HL-60/S4 (cell line): ENCODE data around the gene KCNC1.

Source experiments
- in situ Hi-C: fragments of 300-500 bp; cut with MboI; formaldehyde crosslinking; loops from 2 replicates; pipeline ENCODE4 v1.14.3; 2022; ENCODE audit warnings: low sequenced_read_pairs

KCNC1 gene

DNA sequence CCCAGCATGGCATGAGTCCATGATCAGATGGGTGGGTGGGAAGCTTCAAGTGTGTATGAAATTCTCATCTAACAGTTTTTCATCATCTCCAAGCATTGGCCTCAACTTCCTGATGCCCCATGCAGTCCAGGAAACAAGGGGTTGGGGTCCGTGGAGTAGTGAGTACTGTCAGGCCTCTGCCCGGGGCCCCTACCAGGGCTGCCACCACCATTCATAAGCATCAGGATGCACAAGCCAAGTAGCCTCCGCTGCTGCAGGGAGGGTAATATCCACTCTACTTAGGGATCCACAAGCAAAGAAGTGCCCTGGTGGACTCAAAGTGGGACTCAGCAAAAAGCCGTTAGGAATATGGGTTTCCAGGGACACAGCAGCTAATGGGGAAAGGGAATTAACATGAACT lies 49.3 kb downstream of the KCNC1 start:
- in situ Hi-C loops = no loop called here

DNA sequence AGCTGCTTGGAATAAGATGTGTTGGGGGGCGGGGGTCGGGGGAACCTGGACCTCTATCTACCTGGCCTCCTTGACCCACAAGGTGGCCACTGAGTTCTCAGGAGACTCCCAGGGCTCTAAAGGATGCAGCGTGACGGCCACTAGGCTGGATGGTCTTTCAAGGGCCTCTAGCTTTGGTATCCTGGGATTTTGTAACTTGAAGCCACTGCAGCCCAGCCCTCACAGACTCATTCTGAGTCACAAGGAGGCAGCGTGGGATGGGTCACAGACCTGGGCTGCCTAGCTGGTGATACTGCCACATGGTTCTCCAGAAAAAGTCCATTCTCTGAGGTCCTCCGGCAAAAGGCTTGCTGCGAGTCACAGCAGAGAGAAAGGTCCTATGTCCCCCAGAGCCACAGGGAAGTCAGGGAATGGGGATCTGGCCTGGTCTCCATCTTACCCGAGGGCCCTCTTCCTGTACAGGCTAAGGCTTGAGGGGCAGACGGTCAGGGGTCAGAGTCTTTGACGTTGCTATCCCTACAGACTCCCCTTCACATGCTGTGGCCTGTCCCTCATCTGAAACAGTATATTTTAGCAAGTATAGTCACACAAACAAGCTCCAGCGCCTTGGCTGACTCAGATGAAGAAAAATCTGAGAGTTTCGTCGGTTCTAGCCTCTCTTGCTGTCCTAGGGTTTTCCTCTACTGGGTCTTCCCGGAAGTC lies 52.4 kb downstream of the KCNC1 start:
- in situ Hi-C loops = no loop called here

DNA sequence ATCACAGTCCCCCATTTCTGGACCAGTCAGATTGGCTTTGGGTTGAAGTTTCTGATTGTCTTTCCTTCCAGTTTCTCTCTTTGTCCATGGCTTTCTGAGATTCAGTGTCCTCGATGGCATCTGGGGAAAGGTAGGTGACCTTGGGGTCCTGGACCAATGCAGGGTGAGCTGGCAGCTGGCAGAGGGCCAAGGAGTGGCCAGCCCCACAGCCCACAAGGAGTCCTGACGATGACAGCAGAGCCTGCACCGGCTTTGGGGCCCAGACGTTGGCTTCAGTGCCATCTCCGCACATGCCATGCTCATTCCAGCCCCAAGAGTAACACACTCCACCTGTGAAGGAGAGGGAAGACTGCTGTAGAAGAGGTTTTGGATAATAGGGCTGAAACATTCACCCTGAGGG lies 53.5 kb downstream of the KCNC1 start:
- in situ Hi-C loops = no loop called here

DNA sequence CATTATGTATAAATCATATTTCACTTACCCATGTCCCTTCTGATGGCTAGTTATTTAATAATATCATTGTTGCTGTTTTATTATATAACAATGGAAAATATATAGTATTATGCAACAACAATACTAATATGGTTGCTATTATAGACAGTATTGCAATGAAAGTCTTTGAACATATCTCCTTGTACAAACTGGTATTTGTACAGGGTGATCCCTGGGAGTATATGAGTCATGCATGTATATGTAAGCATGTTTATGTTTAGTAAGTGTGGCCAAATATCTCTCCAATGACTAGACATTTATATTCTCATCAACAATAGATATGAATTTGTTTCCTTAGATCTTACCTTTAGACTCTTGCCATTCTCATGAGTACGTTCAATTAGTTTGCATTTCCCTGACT lies 55.9 kb downstream of the KCNC1 start:
- in situ Hi-C loops = no loop called here

DNA sequence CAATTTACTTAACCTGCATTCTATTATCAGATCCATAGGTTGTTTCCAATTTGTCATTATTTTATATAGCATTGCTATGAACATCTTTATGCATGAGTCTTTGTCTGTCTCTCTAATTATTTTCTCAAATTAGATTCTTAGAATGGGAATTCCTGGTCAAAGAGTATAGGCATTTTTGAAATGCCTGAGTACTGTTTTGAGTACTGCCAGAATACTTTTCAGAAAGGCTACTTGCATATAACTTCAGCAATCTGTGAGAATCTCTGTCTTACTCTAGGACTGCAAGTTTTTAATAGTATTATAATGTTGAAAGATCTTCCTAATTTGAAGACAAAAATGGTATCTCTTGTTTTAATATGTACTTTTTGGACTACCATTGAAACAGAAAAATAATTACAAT lies 56.6 kb downstream of the KCNC1 start:
- in situ Hi-C loops = no loop called here

DNA sequence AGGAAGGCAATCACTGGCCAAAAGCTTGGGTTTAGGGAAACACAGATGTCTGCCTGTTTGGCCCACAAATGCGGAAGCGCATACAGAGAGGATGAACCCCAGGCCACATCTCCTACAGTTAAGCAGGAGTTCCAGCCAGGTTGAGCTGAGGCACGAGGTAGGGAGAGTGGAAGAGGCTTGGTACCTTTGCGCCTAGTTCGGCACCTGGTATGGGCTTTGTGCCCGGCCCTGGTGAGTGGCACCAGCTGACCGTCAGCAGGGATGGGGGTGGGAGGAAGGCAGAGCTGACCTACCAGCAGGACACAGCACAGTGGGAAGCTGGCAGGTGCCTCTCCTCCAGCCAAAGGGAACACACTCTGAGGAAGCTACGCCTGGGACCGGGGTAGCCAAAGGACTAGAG lies 57.6 kb downstream of the KCNC1 start:
- in situ Hi-C loops = no loop called here

DNA sequence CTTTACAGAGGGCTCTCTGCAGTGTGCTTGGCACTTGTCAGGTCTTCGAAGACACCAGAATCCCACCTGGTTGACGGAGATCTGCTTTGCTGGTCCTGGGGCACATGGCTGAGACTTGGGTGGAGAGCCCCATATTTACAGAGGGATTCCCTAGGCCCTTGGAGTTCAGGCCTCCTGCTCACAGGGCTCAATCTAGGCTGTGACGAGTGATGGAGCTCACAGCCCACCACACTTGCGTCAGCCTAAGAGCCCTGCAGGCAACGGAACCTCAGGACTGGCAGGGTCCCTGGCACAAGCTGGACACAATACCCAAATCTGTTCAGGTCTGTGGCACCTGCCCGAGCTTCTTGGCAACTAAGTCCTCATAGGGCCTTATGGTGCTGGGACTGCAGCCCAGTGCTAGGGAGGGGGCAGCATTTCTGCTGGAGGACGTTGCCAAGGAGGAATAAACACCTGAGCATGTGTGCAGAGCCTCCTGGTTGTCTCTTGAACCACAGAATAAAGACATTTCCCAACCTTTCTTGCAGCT lies 59.1 kb downstream of the KCNC1 start:
- in situ Hi-C loops = no loop called here

DNA sequence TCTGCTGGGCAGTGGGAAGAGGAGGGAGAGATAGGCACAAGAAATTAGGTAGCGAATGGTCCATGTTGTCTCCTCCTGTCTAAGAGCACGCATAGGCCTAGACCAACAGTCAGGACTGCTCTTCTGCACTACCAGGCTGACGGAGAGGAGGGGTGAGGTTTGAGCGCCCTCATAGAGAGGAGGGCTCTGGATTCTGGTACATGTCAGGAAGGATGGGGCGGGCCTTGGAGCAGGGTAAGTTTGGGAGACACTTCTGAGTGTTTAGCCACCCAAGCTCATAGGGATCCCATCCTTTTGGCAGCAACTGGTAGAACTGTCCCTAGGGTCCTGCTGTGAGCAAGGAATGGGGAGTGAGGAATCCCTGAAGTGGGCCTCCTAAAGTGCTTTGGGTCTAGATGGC lies 60.4 kb downstream of the KCNC1 start:
- in situ Hi-C loops = no loop called here

DNA sequence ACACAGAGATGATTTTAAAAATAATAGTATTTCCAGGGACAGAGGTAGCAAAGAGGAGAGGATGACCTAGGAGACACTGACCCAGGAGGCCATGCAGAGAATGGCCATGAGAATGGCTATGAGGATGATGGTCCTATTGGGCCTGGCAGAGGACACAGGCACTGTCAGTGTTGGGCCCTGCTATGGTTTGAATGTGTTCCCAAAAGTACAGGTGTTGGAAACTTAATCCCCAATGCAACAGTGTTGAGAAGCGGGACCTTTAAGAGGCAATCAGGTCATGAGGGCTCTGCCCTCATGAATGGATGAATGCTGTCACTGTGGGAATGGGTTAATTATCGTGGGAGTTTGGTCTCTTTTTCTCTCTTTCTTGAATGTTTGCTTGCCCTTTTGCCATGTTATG lies 61.6 kb downstream of the KCNC1 start:
- in situ Hi-C loops = no loop called here

DNA sequence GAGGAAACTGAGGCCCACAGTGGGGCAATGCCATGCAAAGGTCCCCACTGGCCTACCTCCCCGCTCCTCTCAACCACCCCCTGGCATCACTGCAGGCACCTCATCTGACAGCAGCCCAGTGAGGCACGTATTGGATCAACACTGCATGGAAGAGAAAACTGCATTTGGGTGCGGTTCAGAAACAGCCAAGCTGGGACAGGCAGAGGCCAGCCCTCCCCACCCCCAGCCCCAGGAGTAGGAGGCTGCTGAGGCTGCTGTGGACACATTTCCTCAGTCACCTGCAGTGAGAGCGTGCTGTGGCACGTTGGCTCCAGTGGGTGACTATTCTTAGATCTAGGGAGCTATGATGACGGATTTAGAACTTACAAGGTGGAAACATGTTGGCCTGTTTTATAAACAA lies 63.7 kb downstream of the KCNC1 start:
- in situ Hi-C loops = no loop called here

DNA sequence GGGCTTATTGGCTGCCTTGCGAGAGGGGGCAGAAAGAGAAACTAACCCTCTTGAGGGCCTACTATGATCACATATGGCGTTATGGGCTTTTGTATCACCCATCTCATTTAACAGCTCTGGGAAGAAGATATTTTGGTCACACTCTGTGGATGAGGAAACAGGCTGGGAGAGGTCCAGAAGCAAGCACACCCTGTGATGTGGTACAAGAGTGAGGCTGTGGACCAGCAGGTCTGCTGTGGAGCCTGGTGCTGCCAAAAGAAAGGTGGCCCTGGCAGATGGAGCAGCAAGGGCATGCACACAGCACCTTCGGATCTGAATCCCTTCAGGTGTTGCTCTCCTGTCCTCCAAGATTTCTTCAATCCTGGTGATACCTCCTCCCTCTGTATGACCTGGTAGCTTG lies 64.1 kb downstream of the KCNC1 start:
- in situ Hi-C loops = no loop called here

DNA sequence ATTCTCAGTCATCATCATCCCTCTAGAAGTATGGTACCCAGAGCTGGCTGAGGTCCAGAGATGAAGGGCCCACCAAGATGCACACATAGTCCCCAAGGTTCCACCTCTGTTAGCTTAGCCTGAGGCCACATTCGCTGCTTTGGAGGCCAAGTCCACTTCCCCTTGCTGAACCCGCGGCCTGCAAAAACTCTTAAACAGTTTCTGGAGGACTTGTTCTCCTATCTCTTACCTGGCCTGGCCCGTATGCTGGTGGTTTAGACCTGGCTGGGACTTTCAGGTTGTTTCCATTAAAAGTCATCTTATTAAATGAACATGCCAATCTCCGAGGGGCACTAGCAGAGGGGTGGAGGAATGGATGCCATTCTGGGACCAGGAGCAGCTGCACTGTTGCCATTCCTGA lies 64.6 kb downstream of the KCNC1 start:
- in situ Hi-C loops = no loop called here

DNA sequence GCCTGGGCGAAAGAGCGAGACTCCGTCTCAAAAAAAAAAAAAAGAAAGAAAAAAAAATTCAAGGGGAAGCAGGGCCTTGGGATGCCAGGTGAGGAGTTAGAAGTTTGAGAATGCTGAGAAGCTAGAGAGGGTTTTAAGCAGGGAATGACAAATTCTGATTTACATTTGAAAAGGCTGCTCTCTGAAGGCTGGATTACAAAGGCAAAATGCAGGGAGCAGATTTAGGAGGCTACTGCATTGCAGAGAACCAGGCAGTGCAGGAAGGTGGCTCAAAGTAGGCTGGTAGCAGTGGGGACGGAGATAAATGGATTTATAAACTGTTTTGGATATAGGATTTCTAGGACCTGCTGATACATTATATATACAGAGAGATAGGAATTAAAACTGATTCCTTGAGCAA lies 66.6 kb downstream of the KCNC1 start:
- in situ Hi-C loops = no loop called here

DNA sequence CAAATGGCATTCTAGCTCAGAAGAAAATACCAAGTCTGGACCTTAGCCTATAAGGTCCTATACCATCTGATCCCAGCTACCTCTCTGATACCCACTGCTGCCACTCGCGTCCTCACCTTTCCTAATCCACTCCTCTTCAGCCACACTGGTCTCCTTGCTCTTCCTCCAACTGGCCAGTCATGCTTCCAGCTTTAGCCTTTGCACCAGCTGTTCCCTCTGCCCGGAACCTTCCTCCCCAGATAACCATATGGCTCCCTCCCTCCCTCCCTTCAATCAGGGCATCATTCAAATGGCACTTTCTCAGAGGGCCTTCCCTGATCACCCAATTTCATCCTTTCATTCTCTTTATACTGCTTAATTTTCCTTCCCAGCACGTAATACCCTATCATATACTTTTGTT lies 67.9 kb downstream of the KCNC1 start:
- in situ Hi-C loops = no loop called here

DNA sequence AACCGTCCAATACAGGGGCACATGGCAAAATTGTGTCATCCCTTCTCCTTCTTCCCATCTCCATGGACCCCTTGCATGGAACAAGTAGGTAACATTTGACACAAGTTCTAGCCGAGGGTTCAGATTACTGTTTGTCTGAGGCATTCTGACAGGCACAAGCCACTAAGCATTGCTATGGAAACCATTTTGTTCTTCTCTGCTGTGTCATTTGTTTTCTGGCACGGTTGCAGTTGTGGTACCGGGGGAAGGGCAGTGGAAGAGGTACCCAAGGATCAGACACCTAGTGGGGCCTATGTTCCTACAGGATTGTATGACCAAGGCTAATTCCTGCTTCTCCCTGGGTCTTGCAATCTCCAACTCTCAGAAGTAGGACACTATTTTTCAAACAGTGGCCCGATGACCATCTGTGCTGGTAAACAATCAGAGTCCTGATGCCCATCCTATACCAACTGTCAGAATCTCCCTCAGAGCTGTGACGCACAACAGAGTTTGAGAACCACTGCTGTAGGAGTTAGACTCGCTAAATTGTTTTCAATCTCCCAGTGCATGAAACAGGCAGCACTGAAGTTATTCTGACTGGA lies 69.3 kb downstream of the KCNC1 start:
- in situ Hi-C loops = no loop called here

DNA sequence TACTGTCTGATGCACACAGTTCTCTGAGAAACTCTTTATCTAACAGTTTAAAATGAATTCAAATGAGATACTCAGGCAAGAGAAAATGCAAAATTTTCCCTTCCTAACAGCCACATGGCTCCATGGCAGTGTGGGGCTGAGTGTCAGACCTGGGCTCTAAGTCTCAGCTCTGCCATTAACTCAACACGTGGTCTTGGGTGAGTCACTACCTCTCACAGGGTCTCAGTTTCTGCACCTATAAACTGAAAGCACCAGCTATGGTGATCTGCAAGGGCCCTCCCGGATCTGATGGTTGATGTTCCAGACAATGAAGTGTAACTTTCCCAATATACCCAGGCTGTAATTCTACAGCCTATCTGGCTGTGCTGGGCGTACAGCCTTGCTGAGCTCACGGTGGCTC lies 70.5 kb downstream of the KCNC1 start:
- in situ Hi-C loops = no loop called here

DNA sequence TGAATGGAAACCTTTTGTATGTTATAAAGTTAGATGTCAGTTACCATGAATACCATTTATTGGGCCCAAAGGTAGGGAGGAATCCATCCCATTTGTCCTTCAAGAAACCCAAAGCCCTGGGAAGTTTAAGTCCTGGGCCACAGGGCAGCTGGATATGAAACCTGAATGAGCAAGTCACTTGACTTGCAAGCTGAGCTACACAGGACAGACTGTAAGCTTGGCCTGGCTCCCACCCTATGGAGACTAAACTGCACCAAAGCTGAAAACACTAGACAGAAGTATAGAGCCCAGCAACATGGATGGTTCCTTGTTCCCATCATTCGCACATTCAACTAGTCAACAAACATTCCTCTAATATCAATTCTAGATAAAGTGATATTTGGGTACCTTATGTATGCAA lies 71.3 kb downstream of the KCNC1 start:
- in situ Hi-C loops = no loop called here

DNA sequence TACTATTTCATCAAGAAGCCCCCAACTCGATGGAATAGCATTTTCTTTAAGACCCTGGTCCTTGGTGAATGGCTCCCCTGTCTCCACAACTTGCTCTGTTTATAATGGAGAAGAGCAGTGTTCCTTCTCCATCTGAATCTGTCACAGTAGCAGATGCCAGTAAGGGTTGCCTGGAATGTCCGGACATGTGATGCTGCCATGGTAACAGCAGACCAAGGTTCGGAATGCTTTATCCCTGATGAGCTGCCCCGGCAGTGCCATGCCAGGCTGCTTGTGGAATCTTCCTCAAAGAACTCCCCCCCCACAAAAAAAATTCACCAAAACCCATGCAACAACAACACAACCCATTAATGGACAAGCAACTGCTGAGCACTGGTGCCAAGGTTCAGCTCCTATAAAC lies 72.5 kb downstream of the KCNC1 start:
- in situ Hi-C loops = no loop called here

DNA sequence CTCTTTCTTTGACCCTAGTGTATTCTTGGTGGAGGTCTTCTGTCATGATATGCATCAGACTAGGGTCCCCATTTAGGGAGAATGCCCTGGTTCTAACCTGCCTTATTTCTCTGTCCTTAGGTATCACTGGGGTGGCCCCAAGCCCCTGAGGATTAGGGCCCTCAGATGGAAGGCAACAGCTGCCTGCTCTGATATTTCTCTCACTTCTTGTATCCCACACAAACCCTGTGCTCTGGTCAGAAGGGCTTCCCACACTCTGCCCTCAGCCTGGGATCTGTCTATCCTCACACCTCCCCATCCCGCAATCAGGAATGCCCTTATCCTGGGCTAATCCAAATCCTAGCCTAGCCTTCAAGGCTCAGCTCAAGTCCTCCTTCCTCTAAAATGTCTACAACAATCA lies 75.5 kb downstream of the KCNC1 start:
- in situ Hi-C loops = no loop called here

DNA sequence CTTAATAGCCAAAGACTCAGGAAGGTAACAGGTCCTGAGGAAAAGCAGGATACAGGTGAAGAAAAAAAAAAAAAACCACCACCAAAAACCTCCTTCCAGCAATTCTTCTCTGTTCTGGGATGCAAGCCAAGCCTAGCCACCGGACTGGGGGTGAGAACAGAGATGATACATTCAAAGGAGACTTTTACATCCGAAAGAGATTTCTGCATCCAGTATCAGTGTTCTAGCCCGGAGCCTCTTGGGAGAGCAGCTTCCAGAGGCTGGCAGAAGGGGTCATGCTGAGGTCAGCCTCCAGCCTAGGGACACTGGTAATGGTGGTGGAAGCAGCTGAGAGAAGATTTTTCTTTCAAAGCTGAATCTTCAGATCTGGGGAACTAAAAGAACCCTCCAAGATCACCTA lies 76.2 kb downstream of the KCNC1 start:
- in situ Hi-C loops = no loop called here

DNA sequence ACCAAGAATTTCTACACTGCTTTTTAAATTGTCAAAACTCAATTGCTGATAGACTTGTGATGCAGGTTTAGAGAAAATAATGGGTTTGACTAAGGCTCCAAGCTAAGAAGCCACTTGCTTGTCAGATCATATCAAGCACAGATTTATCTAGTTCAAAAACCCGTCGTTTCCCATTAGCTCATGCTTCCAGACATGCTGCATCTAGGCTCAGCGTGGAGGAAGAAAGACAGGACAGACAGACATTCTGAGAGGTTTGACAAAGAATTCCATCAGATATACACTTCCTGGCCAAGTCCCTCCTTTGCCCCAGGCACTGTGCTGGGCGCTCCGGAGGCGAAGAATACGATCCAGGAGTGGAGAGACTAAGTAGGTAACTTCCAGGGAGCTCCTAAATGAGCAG lies 76.8 kb downstream of the KCNC1 start:
- in situ Hi-C loops = no loop called here

DNA sequence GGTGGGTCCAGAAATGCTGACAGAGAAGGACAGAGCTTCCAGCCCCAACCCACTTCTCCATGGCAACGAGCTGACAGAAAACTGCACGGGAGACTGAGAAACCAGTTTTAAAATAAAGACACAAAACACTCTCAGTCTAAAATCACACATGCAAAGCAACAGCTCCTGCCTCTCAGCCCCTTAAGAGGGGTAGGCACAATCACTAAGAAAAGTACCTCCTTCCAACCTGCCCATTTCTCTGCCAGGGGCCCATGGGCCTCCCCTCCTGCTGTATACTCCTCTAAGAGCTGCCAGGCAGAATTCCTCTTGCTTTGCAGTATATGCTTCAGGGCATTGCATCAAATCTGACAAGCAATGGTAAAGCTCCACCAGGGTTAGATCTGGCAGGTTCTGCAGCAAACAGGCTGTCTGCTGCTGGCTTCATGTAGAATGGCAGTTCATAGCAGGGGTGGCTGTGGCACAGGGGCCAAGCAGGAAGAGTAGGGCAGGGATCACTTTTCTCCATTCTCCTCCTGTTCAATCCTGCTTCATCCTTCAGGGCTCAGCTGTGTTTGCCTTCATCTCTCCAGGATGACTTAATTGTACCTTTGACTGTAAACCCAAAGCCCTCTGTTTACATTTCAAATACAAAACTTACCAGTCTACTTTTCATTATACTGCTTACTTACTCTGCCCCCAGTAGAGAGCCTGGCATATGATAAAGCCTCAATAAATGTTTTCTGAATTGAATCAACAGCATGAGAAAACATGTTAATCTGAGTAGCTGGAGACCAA lies 77.7 kb downstream of the KCNC1 start:
- in situ Hi-C loops = no loop called here
